ENCODE data around the gene FOXO6. TPM values are rescaled to one million over a fixed set of nuclear protein-coding genes. Genes with fewer than 3 reads are reported as not detected.

Gene FOXO6
- total RNA-seq, 1 donor from 2014 or later, result 38.4 TPM

DNA sequence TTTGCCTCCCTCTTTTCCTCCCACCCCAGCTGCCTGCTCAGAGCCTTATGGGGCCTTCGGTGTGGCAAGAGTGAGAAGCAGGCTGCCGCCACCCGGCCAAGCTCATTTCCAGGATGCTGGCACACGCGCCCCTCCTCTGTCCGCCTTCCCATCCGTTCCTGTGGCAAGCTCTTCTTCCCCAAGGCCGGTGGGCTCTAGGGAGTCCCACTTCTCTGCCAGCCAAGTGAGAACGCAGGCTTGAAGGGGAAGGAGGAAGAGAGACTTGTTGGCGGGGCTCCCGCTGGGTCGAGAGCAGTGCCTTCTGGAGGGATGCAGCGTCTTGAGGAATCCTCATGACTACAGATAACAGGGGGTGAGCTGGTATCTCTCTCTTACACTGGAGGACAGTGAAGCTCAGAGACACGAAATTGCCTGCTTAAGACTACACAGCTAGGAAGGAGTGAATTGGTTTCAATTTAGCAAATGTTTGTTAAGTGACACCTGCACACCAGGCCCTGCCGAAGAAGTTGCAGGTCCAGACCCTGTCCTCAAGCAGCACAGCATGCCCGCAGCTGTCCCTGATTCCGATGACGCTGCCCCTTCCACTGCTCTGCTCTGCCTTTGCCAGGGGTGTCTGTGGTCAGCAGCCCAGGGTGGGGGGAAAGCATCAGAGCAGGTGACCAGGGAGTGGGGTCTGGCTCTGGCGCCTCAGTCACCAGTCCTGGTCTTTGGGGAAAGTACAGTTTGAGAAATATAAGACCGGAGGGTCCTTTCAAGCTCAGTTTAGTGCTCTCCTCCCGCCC, 40.1 kb upstream of the FOXO6 start:
- Mint-ChIP-seq H3K9me3 (no peaks in the 10 kb centered on the region), H3K27me3 (ENCODE audit: low read depth) (no peaks in the 10 kb centered on the region), H3K4me3 (no peak overlapping the region), H3K36me3 (no peaks in the 10 kb centered on the region), H3K4me1 (peaks cover 25% of the 10 kb centered on the region), H3K27ac (no peak overlapping the region)
- TF ChIP-seq CTCF (IDR thresholded peaks at IDR 0.05; ENCODE audit: unreplicated experiment), result no peak
- no peak for DNase-seq (ENCODE audit: low spot score in 2 of 2, unreplicated experiment in 2 of 2)

DNA sequence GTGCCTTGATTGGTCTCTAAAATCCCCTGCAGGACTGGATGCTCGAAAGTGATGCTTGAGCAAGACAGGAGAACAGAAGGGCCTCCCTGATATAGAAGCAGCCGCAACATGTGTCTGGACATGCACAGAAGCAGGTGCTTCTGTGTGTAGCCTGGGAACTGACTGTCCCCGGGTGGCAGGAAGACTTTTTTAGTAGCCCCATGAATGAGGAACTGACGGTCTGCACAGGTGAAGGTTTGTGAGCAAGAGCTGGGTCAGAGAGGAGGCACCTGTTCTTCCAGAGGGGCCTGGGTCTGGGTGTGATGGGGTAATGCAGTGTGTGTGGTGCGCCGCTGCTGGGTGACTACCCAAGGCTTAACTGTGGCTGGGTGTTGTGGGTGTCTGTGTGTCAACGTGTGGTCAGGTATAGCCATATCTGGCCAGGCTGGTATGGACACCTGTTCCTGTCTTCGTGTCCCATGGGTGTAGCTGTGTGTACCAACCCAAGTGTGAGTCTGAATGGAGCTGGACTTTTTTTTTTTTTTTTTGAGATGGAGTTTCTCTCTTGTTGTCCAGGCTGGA, 39.1 kb upstream of the FOXO6 start:
- Mint-ChIP-seq H3K36me3 (no peaks in the 10 kb centered on the region), H3K27ac (no peak overlapping the region), H3K4me1 (peaks cover 22% of the 10 kb centered on the region), H3K4me3 (no peak overlapping the region), H3K9me3 (no peaks in the 10 kb centered on the region), H3K27me3 (ENCODE audit: low read depth) (no peaks in the 10 kb centered on the region)
- no peak for TF ChIP-seq CTCF (IDR thresholded peaks at IDR 0.05; ENCODE audit: unreplicated experiment)
- no peak for DNase-seq (ENCODE audit: low spot score in 2 of 2, unreplicated experiment in 2 of 2)

DNA sequence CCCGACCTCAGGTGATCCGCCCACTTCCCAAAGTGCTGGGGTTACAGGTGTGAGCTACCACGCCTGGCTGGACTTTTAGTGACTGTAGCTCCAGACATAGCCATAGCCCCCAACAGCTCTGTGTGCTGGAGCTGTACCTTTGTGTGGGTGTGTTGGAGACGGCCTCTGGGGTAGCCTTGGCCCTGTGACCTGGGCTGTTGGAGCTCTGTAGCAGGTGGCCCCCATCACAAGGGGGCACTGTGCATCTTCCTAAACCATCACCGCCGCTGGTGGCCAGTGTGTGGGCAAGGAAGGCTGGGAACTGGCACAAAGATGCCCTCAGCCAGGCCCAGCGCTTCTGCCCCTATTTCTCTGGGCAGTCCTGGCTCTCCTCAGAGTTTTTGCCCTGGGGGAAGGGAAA, 38.4 kb upstream of the FOXO6 start:
- no peaks in the 10 kb centered on the region for H3K9me3 Mint-ChIP-seq
- no peak overlapping the region for H3K4me3 Mint-ChIP-seq
- H3K27ac Mint-ChIP-seq, result no peak overlapping the region
- DNase-seq (ENCODE audit: low spot score in 2 of 2, unreplicated experiment in 2 of 2), result no peak
- no peaks in the 10 kb centered on the region for H3K27me3 Mint-ChIP-seq (ENCODE audit: low read depth)
- TF ChIP-seq CTCF (IDR thresholded peaks at IDR 0.05; ENCODE audit: unreplicated experiment), result no peak
- H3K4me1 Mint-ChIP-seq, result peaks cover 17% of the 10 kb centered on the region
- no peaks in the 10 kb centered on the region for H3K36me3 Mint-ChIP-seq

- Mint-ChIP-seq H3K9me3 (no peaks in the 10 kb centered on the region), H3K4me1 (peaks cover 17% of the 10 kb centered on the region), H3K27me3 (ENCODE audit: low read depth) (no peaks in the 10 kb centered on the region), H3K36me3 (no peaks in the 10 kb centered on the region), H3K4me3 (no peak overlapping the region), H3K27ac (no peak overlapping the region)
- DNase-seq (ENCODE audit: low spot score in 2 of 2, unreplicated experiment in 2 of 2), result no peak
- TF ChIP-seq CTCF (IDR thresholded peaks at IDR 0.05; ENCODE audit: unreplicated experiment), result no peak
Observed at GRCh38 chr1:41323243-41323642, 38.0 kb upstream of the FOXO6 start.

- peaks cover 7% of the 10 kb centered on the region for H3K4me1 Mint-ChIP-seq
Observed at GRCh38 chr1:41325801-41326200, 35.4 kb upstream of the FOXO6 start.

More at GRCh38 chr1:41325801-41326200, 35.4 kb upstream of the FOXO6 start:
- no peaks in the 10 kb centered on the region for H3K27me3 Mint-ChIP-seq (ENCODE audit: low read depth)
- DNase-seq (ENCODE audit: low spot score in 2 of 2, unreplicated experiment in 2 of 2), result no peak
- H3K9me3 Mint-ChIP-seq, result no peaks in the 10 kb centered on the region
- H3K4me3 Mint-ChIP-seq, result no peak overlapping the region
- H3K27ac Mint-ChIP-seq, result no peak overlapping the region
- no peak for TF ChIP-seq CTCF (IDR thresholded peaks at IDR 0.05; ENCODE audit: unreplicated experiment)
- no peaks in the 10 kb centered on the region for H3K36me3 Mint-ChIP-seq

Data from mesothelial cell of epicardium (in vitro differentiated cells).